ENCODE results near the gene CCDC144A. TPM values are rescaled to one million over a fixed set of nuclear protein-coding genes. Genes with fewer than 3 reads are reported as not detected.
"Not testable (repeated sequence)": the region's sequence is repeated elsewhere in the genome, so short reads cannot be mapped to it uniquely, and the experiment has no call there.

Gene CCDC144A, protein sequence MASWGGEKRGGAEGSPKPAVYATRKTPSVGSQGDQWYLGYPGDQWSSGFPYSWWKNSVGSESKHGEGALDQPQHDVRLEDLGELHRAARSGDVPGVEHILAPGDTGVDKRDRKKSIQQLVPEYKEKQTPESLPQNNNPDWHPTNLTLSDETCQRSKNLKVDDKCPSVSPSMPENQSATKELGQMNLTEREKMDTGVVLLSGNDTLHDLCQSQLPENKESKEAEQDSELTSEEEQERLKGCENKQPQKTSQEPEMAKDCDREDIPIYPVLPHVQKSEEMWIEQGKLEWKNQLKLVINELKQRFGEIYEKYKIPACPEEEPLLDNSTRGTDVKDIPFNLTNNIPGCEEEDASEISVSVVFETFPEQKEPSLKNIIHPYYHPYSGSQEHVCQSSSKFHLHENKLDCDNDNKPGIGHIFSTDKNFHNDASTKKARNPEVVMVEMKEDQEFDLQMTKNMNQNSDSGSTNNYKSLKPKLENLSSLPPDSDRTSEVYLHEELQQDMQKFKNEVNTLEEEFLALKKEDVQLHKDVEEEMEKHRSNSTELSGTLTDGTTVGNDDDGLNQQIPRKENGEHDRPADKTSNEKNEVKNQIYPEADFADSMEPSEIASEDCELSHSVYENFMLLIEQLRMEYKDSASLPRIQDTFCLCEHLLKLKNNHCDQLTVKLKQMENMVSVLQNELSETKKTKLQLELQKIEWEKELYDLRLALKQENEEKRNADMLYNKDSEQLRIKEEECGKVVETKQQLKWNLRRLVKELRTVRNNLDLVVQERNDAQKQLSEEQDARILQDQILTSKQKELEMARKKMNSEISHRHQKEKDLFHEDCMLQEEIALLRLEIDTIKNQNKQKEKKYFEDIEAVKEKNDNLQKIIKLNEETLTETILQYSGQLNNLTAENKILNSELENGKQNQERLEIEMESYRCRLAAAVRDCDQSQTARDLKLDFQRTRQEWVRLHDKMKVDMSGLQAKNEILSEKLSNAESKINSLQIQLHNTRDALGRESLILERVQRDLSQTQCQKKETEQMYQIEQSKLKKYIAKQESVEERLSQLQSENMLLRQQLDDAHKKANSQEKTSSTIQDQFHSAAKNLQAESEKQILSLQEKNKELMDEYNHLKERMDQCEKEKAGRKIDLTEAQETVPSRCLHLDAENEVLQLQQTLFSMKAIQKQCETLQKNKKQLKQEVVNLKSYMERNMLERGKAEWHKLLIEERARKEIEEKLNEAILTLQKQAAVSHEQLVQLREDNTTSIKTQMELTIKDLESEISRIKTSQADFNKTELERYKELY (N-terminal part only)
- 4.0 and 4.4 TPM in 2 replicates for total RNA-seq (2014; rRNA removed; shearing (Covaris generic))

- peak; percentile 11 for DNase-seq (ENCODE audit: low spot score)
Measured at GRCh38 chr17:16689731-16690281, at the start of gene CCDC144A. CCDC144A (plus strand) TSS chr17:16690241; CDS start chr17:16690401, 160 bp downstream.

DNA sequence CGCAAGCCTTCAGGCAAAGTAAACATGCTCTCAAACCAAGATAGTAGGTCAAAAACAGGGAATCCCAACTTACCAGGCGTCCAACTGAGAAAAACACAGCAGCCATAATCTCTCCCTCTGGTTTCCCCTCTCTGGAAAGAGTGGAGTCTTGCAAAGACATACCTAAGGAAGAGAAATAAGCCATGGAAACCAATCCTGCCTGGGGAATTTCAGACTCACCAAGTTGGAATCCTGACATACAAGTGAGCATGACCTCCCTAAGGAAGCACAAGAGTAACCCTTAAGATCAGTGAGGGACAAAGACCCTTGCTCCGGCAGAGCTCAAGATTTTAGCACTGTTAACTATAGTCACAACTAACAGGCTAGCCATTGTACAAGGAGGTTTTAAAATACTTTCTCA is 40.5 kb upstream of the CCDC144A start:
- no peak for DNase-seq (ENCODE audit: low spot score)

GRCh38 chr17:16652252-16652651 is 37.8 kb upstream of the CCDC144A start:
- no peak for DNase-seq (ENCODE audit: low spot score)

DNA sequence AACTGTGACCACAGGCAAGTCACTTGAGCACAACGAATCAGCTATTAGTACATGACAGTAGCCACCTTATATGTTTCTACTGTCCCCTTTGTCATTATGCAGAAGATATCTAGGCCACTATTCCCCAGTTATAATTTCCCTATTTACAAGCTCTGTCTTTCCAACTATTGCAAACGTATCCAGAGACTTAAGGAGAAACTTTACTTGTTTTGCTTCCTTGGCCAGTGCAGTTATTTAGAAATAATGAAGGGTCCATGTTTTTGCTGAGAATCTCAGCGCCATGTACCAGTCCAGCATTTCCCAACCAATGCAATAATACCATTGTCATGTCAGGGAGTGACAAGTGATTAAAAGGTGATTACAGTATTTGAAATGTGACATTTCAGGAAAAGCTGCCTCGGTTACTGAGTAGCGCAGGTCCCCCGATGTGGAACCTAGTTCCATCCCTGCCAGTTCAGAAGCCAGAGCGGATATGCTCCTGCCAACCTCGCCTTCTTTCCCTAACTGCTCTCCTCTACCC is 37.1 kb upstream of the CCDC144A start:
- DNase-seq (ENCODE audit: low spot score), result no peak

DNA sequence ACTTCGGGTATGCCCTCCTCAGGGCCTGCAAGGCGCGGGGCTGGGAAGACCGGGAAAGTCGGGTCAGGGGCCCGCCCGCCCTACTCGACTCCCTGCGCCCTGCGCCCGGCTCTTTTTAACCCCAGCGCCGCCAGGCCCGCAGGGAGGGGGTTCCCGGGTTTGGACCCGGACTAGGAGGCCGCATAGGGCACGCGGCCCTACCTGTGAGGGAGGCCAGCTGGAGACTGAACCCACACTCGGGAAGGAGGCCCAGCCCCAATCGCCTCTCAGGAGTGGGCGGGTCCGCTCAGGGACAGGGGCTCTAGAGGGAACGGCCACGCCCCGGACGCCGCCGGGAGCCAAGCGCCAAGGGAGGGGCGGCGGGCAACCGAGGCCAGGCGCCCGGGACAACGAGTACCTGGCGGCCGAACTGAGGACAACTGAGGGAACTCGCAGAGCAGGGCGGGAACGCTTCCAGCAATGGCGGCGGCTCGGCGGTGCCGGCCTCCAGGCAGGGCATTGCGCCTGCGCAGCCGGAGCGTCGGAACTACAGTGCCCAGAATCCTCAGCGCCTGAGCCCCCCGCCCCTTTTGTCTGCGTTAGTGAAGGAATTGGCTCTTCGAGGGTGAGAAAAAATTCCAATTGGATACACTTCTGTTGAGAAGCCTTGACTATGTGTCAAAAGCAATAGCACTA is 36.5 kb upstream of the CCDC144A start, which contains the start of gene ZNF624:
ZNF624 (minus strand) TSS at position 484 of the 675 bp plus-strand sequence.
- peak; percentile 94 for DNase-seq (ENCODE audit: low spot score)

GRCh38 chr17:16661217-16661616 is 28.8 kb upstream of the CCDC144A start:
- DNase-seq (ENCODE audit: low spot score), result no peak

GRCh38 chr17:16662936-16663335 is 27.1 kb upstream of the CCDC144A start:
- peak; percentile 42 for DNase-seq (ENCODE audit: low spot score)

DNA sequence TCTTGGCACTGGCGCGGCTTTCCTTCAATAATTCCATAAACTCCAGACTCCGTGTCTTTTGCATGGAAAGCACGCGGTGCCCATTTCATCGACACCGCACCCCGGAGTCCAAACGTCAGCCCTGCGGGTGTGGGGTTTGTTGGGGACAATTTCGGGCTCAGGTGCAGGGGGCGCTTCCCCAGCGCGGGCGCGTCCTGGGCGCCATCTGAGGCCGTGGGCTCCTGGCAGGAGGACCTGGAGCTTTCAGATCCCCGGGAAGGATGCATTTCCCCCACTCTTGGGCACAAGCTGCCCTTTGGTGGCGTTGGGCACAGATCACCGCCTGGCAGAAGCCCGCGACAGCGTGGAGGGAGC is 23.5 kb upstream of the CCDC144A start:
- not testable (repeated sequence) for DNase-seq (ENCODE audit: low spot score)

GRCh38 chr17:16666907-16667636 is 23.0 kb upstream of the CCDC144A start:
- not testable (repeated sequence) for DNase-seq (ENCODE audit: low spot score)

DNA sequence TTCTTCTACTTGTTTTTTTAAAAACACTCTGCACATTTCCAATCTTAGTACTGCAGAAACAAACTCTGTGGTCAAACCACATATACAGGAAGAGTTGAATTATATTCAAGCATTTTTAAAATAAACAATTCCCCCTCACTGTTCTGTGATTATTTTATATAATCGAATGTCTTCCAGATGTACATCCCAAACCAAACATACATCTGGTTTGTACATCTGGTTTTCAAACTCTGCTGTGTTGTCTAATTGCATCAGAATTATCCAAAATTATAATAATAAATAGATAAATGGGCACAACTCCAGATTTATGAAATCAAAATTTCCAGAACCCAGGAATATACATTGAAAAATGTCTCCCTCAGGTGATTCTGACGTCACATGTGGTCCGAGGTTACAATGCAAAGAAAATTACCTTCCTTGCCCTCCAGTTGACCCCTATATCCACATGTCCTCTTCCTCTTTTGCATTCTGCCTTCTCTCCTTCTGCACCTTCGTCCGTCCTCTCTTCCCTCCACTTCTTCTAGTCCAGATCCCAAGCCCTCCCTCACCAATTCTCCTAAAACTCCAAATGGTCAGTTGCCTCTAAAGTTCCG is 13.3 kb upstream of the CCDC144A start:
- DNase-seq (ENCODE audit: low spot score), result no peak

- DNase-seq (ENCODE audit: low spot score), result not testable (repeated sequence)
Measured at GRCh38 chr17:16683290-16684138, 6.5 kb upstream of the CCDC144A start.

DNA sequence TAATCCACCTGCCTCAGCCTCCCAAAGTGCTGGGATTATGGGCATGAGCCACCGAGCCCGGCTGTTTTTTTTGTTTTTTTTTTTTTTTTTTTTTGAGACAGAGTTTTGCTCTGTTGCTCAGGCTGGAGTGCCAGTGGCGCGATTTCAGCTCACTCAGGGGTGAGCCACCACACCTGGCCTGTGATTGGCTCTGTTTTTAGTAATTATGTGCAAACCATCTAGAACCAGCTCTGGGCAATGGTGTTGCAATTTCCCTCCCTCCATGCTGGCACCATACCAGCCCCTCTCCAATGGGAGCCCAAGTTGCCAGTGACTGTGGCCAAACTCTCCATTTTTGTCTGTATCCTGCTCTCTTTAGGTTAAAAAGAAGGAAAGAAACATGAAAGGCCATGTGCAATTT is 4.0 kb upstream of the CCDC144A start:
- DNase-seq (ENCODE audit: low spot score), result not testable (repeated sequence)

GRCh38 chr17:16687151-16687550 is 2.9 kb upstream of the CCDC144A start:
- not testable (repeated sequence) for DNase-seq (ENCODE audit: low spot score)

DNA sequence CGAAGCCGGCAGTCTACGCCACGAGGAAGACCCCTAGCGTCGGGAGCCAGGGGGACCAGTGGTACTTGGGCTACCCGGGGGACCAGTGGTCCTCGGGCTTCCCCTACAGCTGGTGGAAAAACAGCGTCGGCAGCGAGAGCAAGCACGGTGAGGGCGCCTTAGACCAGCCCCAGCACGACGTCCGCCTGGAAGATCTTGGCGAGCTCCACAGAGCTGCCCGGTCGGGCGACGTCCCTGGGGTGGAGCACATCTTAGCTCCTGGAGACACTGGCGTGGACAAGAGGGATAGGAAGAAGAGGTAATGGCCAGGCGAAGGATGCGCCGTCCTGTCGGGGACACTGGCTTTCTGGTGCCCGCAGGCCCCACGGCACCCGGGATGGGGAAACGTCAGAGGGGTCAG is 406 bp downstream of the CCDC144A start:
- DNase-seq (ENCODE audit: low spot score), result not testable (repeated sequence)

- DNase-seq (ENCODE audit: low spot score), result not testable (repeated sequence)
Measured at GRCh38 chr17:16697603-16698002, 7.6 kb downstream of the CCDC144A start.

GRCh38 chr17:16745492-16746203 is 55.6 kb downstream of the CCDC144A start:
- not testable (repeated sequence) for DNase-seq (ENCODE audit: low spot score)

GRCh38 chr17:16746571-16746970 is 56.5 kb downstream of the CCDC144A start:
- not testable (repeated sequence) for DNase-seq (ENCODE audit: low spot score)

DNA sequence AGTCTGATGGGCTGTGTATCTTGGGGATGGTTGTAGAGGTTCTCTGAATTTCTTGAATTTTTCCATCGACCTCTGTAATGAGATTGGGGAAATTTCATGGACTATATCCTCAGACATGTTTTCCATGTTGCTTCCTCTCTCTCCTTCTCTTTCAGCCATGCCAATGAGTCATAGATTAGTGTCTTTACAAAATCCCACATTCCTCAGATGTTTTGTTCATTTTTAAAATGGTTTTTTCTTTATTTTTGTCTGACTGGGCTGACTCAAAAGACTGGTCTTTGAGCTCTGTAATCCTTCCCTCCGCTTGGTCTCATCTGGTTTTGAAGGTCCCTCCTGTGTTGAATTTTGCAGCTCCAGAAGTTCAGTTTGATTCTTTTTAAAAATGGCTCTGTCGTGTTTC is 60.5 kb downstream of the CCDC144A start:
- DNase-seq (ENCODE audit: low spot score), result not testable (repeated sequence)
